ENCODE results near the gene CLTRN.
A peak's percentile ranks its signal among the peaks of the same experiment; 100 is the strongest.

The CLTRN gene

GRCh38 chrX:15683193-15683592 lies 18.6 kb upstream of the CLTRN start:
- no peak for DNase-seq (ENCODE audit: low read depth)
- no peak for TF ChIP-seq CTCF (IDR thresholded peaks at IDR 0.05; ENCODE audit: low read depth, low read length, missing control alignments)
- H3K4me3 ChIP-seq (ENCODE audit: low read depth, low read length), result no peak overlapping the region

- no peak for DNase-seq (ENCODE audit: low read depth)
- H3K4me3 ChIP-seq (ENCODE audit: low read depth, low read length), result no peak overlapping the region
- TF ChIP-seq CTCF (IDR thresholded peaks at IDR 0.05; ENCODE audit: low read depth, low read length, missing control alignments), result no peak
Measured at GRCh38 chrX:15681433-15681832, 16.8 kb upstream of the CLTRN start.

- no peak for TF ChIP-seq CTCF (IDR thresholded peaks at IDR 0.05; ENCODE audit: low read depth, low read length, missing control alignments)
- no peak for DNase-seq (ENCODE audit: low read depth)
- H3K4me3 ChIP-seq (ENCODE audit: low read depth, low read length), result no peak overlapping the region
Measured at GRCh38 chrX:15680401-15680800, 15.8 kb upstream of the CLTRN start.

- DNase-seq (ENCODE audit: low read depth), result no peak
- H3K4me3 ChIP-seq (ENCODE audit: low read depth, low read length), result no peak overlapping the region
- no peak for TF ChIP-seq CTCF (IDR thresholded peaks at IDR 0.05; ENCODE audit: low read depth, low read length, missing control alignments)
Measured at GRCh38 chrX:15679246-15679645, 14.6 kb upstream of the CLTRN start.

GRCh38 chrX:15678339-15678738 lies 13.7 kb upstream of the CLTRN start:
- no peak for TF ChIP-seq CTCF (IDR thresholded peaks at IDR 0.05; ENCODE audit: low read depth, low read length, missing control alignments)
- no peak for DNase-seq (ENCODE audit: low read depth)
- no peak overlapping the region for H3K4me3 ChIP-seq (ENCODE audit: low read depth, low read length)

GRCh38 chrX:15676886-15677285 lies 12.3 kb upstream of the CLTRN start:
- no peak for DNase-seq (ENCODE audit: low read depth)
- no peak for TF ChIP-seq CTCF (IDR thresholded peaks at IDR 0.05; ENCODE audit: low read depth, low read length, missing control alignments)
- H3K4me3 ChIP-seq (ENCODE audit: low read depth, low read length), result peak overlapping the region; percentile 82; the same call in 1 of the 2 replicates

- DNase-seq (ENCODE audit: low read depth), result peak; percentile 53
- TF ChIP-seq CTCF (IDR thresholded peaks at IDR 0.05; ENCODE audit: low read depth, low read length, missing control alignments), result no peak
Measured at GRCh38 chrX:15675490-15675921, 10.9 kb upstream of the CLTRN start.

More at GRCh38 chrX:15675490-15675921, 10.9 kb upstream of the CLTRN start:
- H3K4me3 ChIP-seq (ENCODE audit: low read depth, low read length), result peak overlapping the region; percentile 82

Data from GM12864 (cell line).